Urothelium cell line (cell line): ENCODE measurements around the gene DDX50.
"Not testable (repeated sequence)": the region's sequence is repeated elsewhere in the genome, so short reads cannot be mapped to it uniquely, and the experiment has no call there.

Experiments
- DNase-seq: peaks from one replicate; pipeline ENCODE4 v3.0.0; 2011; ENCODE audit warnings: low spot score, mixed read lengths
- FAIRE-seq: peaks from 2 replicates; lab custom pipeline; 2011; peaks lifted over from hg19 to GRCh38; lab: Jason Lieb, UNC

DDX50 gene

GRCh38 chr10:68899186-68899745, 1.8 kb upstream of the DDX50 start:
- DNase-seq (no peak), FAIRE-seq (no peak)

DNA sequence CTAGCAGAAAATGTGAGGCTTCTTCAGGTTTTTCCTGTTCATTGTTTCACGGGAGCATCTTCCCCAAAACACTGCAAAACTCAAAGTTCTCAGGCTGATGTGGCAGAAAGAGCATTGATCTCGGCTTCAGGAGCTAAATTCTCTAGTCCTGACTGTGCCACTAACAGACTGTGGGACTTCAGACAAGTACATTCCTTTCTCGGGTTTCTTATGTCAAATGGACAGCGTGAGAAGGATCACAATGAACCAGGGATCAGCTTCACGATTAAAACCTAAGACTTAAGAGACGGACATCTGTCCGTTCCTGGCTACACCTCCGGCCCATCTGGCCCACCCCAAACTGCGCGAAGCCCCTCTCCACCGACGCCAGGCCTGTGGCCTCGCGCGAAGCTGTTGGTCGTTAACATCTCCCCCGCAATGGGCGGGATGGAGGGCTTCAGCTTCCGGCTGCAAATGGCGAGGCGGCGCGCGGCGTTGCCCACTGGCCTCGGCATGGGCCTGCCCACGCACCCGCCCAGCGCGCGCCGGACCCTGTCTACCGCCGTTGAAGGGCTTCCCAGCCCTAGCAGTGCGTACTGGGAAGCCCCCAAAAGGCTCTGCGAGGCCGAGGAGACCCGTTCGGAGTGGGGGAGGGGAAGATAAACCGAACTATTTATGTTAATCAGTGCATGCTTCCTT, 549 bp upstream of the DDX50 start:
- FAIRE-seq (no peak), DNase-seq (peak; percentile 79)

DNA sequence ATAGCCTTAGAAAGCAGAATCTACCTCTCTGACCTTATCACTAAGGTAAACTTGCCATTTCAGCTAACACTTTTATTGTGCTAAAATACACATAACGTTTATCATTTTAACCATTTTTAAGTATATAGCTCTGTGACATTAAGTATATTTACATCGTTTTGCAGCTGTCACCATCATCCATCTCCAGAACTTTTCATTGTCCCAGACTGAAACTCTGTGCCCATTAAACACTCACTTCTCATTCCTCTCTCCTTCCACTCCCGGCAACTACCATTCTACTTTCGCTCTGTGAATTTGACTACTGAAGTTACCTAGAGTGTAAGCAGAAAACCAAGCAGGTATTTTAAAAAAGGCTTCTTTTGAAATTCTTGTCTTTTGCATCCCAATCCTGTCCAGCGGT, 1.3 kb downstream of the DDX50 start:
- FAIRE-seq (no peak), DNase-seq (no peak)

DNA sequence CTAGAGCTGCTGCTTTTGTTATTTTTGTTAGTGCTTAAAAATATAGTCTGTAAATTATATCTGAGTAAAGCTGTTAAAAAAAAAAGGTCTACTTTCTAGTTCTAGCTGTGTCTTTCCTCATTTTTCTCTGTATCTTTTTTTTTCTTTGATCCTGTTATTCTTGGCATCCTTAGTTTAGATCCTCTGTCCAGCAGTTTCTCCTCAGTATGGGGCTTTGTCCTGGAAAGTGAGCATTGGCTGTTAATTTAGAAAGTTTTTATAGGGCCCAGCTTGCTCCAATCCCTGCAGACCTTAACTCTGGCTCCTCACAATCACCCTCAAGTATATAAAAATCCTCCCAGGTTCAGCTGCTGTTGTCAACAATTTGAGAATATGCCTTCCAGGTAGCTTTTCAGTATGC, 23.5 kb downstream of the DDX50 start:
- no peak for DNase-seq
- FAIRE-seq = no peak

GRCh38 chr10:68925489-68925888, 24.4 kb downstream of the DDX50 start:
- no peak for DNase-seq
- FAIRE-seq = no peak

GRCh38 chr10:68929157-68929556, 28.0 kb downstream of the DDX50 start:
- FAIRE-seq, DNase-seq: not testable (repeated sequence)

GRCh38 chr10:68929888-68930287, 28.8 kb downstream of the DDX50 start:
- FAIRE-seq, DNase-seq: not testable (repeated sequence)

- DNase-seq, FAIRE-seq: not testable (repeated sequence)
These were observed 31.7 kb downstream of the DDX50 start for GRCh38 chr10:68932860-68933259.

- DNase-seq (no peak), FAIRE-seq (no peak)
These were observed 33.9 kb downstream of the DDX50 start for GRCh38 chr10:68934994-68935393.

DNA sequence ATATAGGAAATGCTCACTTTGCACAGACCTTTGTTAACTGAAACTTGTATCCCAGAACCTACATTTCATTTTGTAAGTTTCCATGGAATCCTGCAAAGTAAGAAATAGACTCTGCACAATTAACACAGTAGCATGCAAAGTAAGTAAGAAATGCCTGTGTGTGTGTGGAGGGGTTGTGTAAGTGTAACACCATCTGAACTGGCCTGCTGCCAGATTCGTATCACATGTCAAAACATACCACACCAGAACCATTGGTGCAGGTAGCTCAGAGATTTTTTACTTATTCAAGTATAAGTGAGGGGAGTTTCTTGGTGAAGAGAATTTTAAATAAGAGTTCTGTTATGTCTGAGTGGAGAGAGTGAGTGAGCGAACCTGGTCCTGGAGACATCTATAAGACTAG, 37.0 kb downstream of the DDX50 start:
- DNase-seq (no peak), FAIRE-seq (no peak)

DNA sequence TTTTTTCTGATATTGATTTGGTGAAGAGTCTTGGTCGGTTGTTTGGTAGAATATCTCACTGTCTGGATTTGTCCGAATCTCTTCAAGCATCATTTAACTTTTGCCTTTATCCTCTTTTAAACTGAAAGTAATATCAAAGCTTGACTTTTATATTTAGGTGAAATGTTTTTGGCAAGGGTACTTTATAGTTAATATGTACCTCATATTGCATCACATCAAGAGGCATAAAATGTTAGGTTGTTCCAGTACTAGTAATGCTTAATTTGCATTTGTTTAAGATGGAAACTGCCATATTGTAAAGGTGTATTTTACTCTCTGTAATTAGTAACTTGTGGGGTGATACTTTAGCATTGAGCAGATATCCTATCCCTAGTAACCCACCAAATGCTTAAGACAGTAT, 37.8 kb downstream of the DDX50 start:
- no peak for DNase-seq
- no peak for FAIRE-seq

- DNase-seq, FAIRE-seq: not testable (repeated sequence)
These were observed 39.8 kb downstream of the DDX50 start for GRCh38 chr10:68940917-68941316.

- DNase-seq (no peak), FAIRE-seq (no peak)
These were observed 49.5 kb downstream of the DDX50 start for GRCh38 chr10:68950598-68950997.

DNA sequence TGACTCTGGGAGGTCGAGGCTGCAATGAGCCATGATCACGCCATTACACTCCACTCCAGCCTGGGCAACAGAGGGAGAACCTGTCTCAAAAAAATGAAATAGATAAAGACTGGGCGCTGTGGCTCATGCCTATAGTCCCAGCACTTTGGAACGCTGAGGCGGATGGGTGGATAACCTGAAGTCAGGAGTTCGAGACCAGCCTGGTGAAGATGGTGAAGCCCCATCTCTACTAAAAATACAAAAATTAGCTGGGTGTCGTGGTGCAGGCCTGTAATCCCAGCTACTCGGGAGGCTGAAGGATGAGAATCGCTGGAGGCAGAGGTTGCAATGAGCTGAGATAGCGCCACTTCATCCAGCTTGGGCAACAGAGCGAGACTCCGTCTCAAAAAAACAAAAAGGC, 53.8 kb downstream of the DDX50 start:
- DNase-seq (no peak), FAIRE-seq (no peak)

GRCh38 chr10:68955355-68955831, 54.3 kb downstream of the DDX50 start:
- FAIRE-seq = no peak
- DNase-seq = peak; percentile 73

DNA sequence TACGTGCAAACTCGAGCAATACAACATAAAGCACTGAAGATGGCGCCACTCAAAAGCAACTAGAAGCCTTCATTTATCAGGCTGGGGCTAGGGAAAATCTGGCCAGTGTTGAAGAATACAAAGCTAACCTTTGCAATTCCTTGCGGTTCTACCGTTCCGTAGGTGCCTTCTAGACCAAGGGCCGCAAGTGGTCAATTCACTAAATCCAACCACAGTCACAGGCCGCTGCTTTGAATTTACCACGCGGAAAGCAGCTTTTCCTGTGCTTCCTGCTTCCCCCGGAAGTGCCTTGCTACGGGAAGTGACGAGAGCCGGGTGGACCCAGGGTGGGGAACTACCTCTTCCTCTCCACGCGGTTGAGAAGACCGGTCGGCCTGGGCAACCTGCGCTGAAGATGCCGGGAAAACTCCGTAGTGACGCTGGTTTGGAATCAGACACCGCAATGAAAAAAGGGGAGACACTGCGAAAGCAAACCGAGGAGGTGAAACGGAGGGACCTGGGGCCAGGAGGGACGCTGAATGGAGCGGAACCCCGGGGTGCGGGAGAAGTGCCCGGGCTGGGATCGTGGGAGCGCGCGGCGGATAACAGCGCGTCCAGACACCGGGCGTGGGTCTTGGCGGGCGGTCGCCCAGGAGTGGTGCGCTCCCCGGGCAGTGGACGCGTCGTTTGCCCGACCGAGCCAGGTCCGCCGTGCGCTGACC, 54.9 kb downstream of the DDX50 start, which contains the start of gene DDX21:
Gene DDX21 (plus strand): TSS at position 339 of the 701 bp plus-strand sequence. CDS start 56 bp downstream, at position 395.
- DNase-seq (peak; percentile 97), FAIRE-seq (peak; percentile 87)

GRCh38 chr10:68957284-68957615, 56.1 kb downstream of the DDX50 start:
- DNase-seq = no peak
- FAIRE-seq = no peak

DNA sequence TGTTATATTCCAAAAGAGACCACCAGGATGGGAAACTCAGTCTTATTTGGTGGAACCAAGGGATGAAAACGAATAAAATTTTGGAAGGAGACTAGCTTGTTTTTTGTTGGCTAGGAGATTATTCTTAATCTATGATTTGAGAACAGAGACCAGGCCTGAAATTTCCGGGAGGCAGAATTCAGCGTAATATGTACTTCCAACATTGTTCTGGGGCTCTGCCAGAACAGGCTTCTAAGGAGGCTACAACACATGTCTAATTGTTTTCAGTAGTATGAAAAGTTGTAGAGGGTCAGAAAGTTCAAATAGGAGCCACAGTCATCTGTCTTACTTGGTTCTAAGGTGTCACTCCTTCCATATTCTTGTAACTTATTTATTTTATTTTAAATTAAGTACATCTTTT, 56.5 kb downstream of the DDX50 start:
- no peak for DNase-seq
- FAIRE-seq = no peak

DNA sequence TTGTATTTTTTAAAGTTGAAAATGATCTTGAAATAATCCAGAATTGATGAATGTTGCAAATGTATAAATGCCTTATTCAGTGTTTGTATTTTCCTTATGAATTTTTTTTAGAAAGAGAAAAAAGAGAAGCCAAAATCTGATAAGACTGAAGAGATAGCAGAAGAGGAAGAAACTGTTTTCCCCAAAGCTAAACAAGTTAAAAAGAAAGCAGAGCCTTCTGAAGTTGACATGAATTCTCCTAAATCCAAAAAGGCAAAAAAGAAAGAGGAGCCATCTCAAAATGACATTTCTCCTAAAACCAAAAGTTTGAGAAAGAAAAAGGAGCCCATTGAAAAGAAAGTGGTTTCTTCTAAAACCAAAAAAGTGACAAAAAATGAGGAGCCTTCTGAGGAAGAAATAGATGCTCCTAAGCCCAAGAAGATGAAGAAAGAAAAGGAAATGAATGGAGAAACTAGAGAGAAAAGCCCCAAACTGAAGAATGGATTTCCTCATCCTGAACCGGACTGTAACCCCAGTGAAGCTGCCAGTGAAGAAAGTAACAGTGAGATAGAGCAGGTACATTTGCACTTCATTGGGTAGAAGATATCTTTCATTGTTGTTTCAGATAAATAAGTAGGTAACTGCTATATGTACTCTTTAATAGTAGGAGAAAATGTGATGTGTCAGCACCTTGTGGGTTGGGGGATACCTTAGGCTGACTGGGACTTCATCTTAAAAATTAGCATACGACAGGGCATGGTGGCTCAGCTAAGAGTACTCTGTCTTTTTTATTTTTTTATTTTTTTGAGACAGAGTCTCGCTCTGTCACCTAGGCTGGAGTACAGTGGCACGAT, 58.8 kb downstream of the DDX50 start:
- FAIRE-seq (no peak), DNase-seq (no peak)

- DNase-seq (no peak), FAIRE-seq (peak; percentile 5)
These were observed 62.0 kb downstream of the DDX50 start for GRCh38 chr10:68963151-68963550.

DNA sequence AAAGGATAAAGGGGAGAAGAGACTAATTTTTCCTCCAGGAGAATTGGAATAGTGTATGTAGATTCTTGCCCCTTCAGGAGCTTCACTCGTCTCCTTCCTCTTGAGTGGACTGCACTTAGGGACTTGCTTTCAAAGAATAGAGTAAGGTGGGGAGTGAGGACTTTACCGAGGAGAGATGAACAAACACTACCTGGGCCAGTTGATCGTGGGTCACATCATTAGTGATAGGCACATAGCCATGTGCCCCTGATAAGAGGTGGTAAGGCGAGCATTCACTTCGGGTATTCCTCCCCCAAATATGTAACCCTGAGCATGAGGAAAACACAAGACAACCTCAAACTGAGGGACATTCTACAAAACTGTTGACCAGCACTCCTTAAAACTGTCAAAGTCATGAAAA, 72.9 kb downstream of the DDX50 start:
- DNase-seq (no peak), FAIRE-seq (no peak)
